GM19099 (cell line): ENCODE data around the gene SUCLG2.

Source experiments
- POLR2A ChIP-seq: IDR thresholded peaks from 3 replicates; pipeline ENCODE4 v1.6.1; 2011; ENCODE audit warnings: low read depth; ENCODE audit not compliant: insufficient read length; ENCODE audit errors: extremely low read depth

The SUCLG2 gene

DNA sequence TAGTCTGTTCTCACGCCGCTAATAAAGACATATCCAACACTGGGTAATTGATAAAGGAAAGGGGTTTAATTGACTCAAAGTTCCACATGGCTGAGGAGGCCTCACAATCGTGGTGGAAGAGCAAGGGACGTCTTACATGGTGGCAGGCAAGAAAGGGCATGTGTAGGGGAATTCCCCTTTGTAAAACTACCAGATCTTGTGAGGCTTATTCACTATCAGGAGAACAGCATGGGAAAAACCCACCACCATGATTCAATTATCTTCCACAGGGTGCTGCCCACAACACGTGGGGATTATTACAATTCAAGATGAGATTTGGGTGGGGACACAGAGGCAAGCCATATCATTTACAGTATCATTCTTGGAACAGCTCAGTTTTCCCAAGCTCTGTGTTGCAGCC is 268.0 kb downstream of the SUCLG2 start:
- no peak for TF ChIP-seq POLR2A

DNA sequence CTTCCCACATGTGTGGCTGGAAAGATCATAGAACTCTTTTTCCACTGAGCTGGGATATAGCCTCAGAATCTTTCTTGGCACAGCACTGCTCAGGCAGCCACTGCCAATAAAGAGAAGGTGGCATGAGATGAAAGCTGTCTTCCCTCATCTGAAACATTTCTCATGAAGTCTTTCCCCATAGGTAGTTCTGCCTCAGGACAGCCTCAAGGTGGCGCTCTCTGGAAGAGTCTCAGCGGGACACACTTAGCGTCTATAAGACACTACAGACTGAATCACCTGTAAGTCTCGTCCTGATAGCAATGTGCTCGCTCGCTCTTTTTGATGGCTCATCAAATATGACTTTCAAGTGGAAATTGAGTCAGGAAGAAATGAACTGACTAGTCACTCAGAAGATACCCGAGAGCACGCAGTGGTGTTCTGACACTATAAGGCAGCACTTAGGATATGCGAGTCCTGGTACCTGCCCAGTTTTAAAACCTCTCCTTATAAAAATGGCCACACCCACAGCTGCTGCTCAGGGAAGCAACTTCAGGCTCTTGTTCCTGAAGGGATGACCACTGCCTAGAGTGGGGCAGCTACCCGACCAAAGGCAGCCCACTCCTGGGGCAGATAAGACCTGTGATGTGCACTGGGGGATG is 269.5 kb downstream of the SUCLG2 start:
- no peak for TF ChIP-seq POLR2A

DNA sequence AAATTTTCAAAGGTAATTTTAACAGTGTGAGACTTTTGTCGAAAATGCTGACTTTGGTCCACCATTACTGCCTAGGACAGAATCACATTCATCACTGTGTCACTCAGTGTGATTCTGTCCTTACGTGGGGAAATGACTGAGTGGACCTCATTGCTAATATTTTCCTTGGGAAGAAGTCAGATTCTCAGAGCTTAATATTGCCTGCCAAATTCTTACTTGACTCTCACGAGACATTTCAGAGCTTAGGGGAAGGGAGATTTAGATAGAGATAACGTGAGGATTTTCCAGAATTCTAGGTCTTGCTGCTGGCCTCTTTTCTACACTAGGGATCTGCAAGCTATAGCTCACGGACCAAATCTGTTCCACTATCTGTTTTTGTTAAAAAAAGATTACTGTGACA is 270.4 kb downstream of the SUCLG2 start:
- TF ChIP-seq POLR2A = no peak

DNA sequence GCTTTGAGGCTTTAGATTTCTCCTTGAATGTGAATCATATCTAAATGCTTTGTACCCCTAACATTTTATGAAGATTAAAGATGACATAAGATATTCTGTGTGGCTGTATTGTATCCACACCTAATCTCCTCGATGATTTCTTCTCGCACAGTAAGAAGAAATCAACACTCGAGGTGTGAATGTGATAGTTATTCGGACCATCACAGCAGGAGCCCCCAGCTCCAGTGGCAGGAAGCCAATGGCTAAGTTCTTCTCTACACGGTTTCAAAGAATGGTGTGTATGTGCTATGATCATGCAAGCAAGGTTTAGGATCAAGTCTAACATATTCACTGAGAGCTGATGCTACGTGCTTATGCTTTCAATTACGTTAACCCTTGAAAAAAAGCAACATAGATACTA is 271.0 kb downstream of the SUCLG2 start:
- TF ChIP-seq POLR2A = no peak

DNA sequence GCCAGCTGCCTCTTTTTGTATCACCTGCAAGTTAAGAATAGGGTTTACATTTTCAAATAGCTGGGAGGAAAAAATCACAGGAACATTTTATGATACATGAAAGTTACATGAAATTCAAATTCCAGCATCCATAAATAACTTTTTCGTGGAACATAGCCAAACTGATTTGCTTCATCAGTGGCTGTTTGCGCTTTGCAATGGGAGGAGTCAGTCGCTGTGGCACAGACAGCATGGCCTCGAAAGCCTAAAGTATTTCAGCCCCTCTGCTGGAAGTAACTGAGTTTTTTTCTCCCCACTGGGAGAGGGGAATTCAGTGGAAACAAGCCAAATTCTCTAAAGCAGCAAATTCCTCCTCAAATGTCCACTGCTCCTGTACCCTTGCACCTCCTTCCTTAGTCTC is 271.9 kb downstream of the SUCLG2 start:
- no peak for TF ChIP-seq POLR2A

DNA sequence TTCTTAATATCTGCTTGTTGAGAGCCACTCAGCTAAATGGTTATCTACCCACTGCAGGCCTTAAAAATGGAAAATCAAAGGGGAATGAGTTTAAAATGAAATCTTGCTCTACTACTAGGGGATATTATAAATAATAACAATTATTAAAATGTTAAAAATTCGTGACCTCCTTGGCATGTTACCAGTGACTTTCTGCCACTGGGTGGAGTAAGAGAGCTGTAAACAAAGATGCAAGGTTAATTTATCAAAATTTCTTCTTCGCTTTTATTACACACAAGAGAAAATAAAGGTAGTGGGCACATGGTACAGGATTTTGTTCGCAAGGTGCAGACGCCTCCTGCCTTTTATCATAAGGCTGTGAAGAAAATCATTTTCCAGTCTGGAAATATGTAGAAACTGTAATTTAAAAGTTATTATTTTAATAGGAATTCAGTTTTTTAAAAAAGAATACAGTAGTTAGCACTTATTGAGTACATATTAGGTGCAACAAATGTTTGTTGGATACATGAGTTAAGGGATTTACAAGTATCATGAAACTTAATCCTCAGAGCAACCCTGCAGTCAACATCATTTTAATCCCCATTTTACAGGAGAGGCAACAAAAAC is 272.6 kb downstream of the SUCLG2 start:
- TF ChIP-seq POLR2A = no peak

DNA sequence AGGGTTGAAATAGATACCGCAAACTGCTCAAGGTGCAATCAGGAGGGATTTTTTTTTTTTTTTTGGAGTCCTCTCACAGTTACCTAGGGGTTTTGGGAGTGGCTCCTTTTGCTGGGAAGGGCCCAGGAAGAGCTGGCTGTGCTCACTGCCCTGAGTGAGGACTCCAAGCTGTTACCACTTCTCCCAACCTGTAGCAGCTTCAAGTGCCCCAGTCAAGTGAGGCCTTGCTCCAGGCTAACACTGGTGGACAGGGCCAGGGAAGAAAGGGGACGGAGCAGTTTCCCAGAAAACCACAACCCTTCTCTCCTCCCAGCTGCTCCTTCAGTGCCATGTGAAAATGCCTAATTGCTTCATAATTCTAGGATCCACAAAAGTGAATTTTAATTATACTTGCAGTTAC is 274.3 kb downstream of the SUCLG2 start:
- no peak for TF ChIP-seq POLR2A

DNA sequence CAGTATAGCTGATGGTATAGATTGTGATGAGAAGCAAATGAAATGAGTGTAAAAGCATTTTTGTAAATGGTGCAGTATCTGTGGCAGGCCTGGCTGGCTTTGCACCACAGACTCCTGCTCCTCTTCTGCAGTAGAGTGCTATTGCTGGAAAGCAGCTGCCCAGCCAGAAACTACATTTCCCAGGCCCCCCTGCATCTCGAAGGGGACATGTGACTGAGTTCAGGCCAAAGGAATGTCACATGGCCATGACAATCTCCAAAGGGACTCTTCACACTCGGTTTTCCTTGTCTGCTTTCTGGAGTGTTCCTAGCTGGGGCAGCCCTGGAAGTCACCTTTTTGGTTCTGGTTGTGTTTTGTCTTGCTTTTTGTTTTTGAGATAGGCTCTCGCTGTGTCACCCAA is 277.1 kb downstream of the SUCLG2 start:
- no peak for TF ChIP-seq POLR2A

DNA sequence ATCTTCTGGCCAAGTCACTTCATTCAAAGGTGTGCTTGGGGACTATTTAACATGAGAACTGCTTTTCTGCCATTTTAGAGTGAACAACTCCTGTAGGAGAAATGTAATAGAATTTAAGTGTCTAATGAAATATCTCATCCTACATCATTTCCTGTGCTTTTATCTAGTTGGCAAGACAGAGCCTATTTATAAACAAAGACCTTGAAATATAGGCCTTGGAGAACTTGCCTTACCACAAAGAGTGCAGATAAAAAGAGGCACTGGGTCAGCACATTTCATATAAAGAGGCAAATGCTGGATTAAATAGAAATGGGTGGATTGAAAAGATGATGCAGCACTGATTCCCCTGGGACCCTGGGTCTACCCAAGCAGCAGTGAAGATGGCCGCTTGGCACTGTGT is 278.0 kb downstream of the SUCLG2 start:
- no peak for TF ChIP-seq POLR2A

DNA sequence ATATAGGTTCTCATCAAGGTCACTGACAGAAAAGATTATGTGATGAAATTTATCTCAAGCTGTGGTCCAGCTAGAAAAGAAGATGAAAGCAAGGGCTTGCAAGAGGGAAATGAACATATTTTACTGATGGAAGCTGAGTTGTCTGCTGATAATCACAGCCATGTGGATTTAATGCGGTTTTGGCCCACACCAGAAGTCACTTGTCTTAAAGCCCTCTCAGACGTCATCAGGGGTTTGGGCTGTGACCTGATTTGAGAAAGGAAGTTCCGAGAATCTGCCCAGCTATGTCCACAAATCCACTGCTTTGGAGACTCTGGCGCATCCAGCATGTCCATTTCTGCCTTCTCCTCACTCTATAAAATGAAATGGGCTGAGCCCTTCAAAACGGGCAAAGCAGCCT is 278.4 kb downstream of the SUCLG2 start:
- TF ChIP-seq POLR2A = no peak

DNA sequence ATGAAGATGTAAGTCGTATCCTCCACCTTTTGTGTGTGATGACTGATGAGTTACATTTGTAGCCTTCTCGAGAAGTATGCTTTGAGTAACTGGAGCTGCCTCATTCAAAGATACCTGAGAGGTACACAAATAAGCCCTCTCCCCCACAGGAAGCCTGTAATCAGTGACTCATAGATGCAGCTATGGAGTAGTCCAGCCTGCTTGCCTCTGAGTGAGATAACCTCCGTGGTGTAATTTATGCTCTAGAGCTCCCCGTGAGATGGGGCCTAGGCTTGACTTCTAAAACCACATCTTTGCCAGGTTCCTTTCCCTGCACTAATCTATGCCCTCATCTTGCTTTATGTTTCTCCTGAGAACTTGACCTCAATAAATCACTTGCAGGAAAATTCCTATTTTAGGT is 291.7 kb downstream of the SUCLG2 start:
- no peak for TF ChIP-seq POLR2A

DNA sequence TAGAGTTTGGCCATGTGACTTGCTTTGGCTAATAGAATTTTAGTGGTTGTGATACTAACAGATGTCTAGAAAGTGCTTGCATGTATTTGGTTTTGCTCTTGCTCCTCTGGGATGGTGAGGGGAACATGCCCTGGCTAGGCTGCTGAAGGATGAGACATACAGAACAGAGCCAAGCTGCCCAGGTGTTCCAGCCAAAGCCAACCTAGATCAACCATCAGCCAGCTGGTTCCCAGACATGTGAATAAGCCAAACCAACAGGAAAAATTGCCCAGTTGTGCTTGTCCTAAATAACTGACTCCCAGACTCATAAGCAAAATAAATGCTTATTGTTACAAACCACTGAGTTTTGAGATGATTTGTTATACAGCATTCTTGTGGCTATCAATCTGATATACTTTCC is 292.6 kb downstream of the SUCLG2 start:
- TF ChIP-seq POLR2A = no peak

DNA sequence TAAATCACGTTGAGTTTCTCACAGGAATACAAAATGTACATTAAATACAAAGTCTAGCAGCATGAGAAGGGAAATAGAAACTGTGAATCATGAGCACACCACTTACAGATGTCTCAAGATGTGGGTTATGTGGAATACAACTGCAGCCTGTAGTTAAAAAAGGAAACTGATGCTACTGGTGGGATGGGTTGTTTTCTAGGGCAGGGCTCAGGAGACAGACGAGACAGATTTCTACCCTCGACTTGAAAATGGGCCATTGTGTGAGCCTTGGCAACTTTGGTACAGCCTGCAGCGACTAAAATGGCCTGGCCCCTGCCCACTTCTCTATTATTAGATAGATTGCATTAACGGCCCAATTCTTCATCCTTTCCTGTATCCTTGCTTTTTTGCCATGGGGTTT is 293.1 kb downstream of the SUCLG2 start:
- TF ChIP-seq POLR2A = no peak

DNA sequence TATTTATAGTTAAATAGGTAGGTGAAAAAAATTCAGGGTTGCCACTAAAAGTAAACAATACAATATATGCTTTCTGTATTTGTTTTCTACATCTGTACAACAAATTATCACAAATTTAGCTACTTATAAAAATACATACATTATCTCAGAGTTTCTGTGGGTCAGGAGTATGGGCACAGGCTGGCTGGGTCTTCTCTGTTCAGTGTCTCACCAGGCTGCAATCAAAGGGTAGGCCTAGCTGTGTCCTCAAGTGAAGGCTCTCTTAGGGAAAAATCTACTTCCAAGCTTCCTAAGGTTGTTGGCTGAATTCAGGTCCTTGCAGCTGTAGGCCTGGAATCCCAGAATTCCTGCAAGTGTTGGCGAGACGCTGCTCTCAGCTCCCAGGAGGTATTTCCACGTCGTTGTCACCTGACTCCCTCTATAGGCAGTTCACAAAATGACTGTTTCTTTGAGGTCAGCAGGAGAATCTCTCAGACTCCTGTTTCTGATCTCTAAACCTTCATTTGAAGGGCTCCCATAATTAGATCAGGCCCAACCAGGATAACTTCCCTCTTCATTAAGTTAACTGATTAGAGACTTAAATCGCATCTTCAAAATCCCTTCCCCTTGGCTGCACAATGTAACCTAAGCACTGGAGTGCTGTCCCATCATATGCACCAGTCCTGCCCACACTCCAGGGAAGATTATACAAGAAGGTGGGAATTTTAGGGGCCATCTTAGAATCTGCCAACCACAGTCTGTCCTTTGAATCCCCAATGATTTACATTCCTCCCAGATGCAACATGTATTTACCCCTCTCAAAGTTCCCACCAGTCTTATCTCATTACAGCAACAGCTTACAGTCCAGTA is 296.6 kb downstream of the SUCLG2 start:
- TF ChIP-seq POLR2A = no peak

DNA sequence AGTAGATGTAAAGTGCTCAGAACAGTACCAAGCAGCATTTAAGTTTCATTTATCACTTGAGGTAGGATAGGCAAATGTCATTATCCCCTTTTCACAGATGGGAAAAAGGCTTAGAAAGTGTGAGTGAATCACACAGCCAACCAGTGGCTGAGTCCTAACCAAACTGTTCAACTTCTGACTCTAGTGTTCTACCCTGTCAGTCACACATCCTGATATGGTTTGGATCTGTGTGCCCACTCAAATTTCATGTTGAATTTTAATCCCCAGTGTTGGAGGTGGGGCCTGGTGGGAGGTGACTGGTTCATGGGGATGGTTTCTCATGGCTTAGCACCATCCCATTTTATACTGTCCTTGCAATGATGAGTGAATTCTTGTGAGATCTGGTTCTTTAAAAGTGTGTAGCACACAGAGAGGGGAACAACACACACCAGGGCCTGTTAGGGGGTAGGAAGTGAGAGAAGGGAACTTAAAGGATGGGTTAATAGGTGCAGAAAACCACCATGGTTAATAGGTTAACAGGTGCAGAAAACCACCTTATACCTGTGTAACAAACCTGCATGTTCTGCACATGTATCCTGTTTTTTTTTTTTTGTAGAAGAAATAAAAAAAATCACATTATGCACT is 304.7 kb downstream of the SUCLG2 start:
- TF ChIP-seq POLR2A = no peak

DNA sequence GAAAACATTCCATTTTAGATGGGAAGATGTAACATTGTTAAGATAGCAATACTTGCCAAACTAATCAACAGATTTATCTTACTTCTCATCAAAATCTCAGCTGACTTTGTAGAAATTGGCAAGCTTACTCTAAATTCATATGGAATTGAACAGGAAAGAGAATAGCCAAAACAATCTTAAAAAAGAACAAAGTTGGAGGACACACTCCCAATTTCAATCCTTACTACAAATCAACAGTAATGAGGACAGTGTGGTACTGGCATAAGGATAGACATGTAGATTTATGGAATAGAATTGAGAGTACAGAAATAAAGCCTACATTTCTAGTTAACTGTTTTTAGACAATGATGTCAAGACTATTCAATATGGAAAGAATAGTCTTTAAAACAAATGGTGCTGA is 308.3 kb downstream of the SUCLG2 start:
- TF ChIP-seq POLR2A = no peak
